B cell (primary cell): ENCODE results near the gene TELO2. TPM values are rescaled to one million over a fixed set of nuclear protein-coding genes. Genes with fewer than 3 reads are reported as not detected.

Experiments
- ATAC-seq: fragments of 200-7000 bp; cut with Tn5 transposase; one replicate; pipeline ENCODE4 v1.10.0; 2021; ENCODE audit warnings: low read depth, mild to moderate bottlenecking, moderate number of reproducible peaks, moderate library complexity
- CTCF ChIA-PET: fragments of 350-600 bp; sonication (Branson Sonifier 250); formaldehyde crosslinking; loops from one replicate; lab custom pipeline; 2021; ENCODE audit warnings: antibody characterized with exemption, inconsistent platforms; lab: Charles Lee
- POLR2A ChIA-PET: fragments of 350-600 bp; sonication (Branson Sonifier 250); formaldehyde crosslinking; loops from one replicate; lab custom pipeline; 2021; ENCODE audit warnings: antibody characterized with exemption; lab: Charles Lee
- DNase-seq: peaks from one replicate; pipeline ENCODE4 v3.0.0; 2013
- H2AFZ ChIP-seq: 2 replicates; pipeline ENCODE4 v1.6.1; 2012; ENCODE audit warnings: mild to moderate bottlenecking, low read depth, low read length; ENCODE audit not compliant: insufficient read depth, poor library complexity, severe bottlenecking
- H3K27ac ChIP-seq, 2 donors: 1 replicate in 1 of 2; 2 replicates in 1 of 2; pipeline ENCODE4 v1.5.1; 2012 to 2013; ENCODE audit warnings: low read length in 2 of 2, mild to moderate bottlenecking in 2 of 2, moderate library complexity in 1 of 2
- H3K27me3 ChIP-seq, 4 experiments: fragments of 200-600 bp in 1 of 4; sonication (generic) in 1 of 4; replicated peaks in 1 of 4; 1 replicate in 2 of 4; 2 replicates in 2 of 4; pipeline versions ENCODE4 v1.6.1 to v1.7.0; 2013 to 2016; ENCODE audit warnings: low read length in 3 of 4, mild to moderate bottlenecking in 2 of 4, mixed read lengths in 1 of 4, moderate library complexity in 1 of 4; ENCODE audit not compliant: insufficient read depth in 4 of 4, control insufficient read depth in 3 of 4; ENCODE audit errors: control extremely low read depth in 1 of 4
- H3K36me3 ChIP-seq, 2 experiments: replicated peaks in 1 of 2; 1 replicate in 1 of 2; 2 replicates in 1 of 2; pipeline versions ENCODE4 v1.6.1 to v1.7.1; 2013; ENCODE audit warnings: low read length in 1 of 2; ENCODE audit not compliant: insufficient read depth in 2 of 2, control insufficient read depth in 1 of 2; ENCODE audit errors: control extremely low read depth in 1 of 2, extremely low read depth in 1 of 2
- H3K4me1 ChIP-seq, 2 donors: fragments of 200-600 bp in 1 of 2; sonication (generic) in 1 of 2; 1 replicate in 1 of 2; 2 replicates in 1 of 2; pipeline versions ENCODE4 v1.5.1 to v1.6.1; 2013 to 2017; ENCODE audit warnings: low read length in 2 of 2; ENCODE audit not compliant: control insufficient read depth in 2 of 2, insufficient read depth in 2 of 2
- H3K4me2 ChIP-seq: replicated peaks from 2 replicates; pipeline ENCODE3; 2012; ENCODE audit warnings: mild to moderate bottlenecking, low read depth, low read length; ENCODE audit not compliant: poor library complexity, severe bottlenecking
- H3K4me3 ChIP-seq, 5 experiments: fragments of 200-600 bp in 1 of 5; sonication (generic) in 1 of 5; 1 replicate in 3 of 5; 2 replicates in 2 of 5; pipeline versions ENCODE4 v1.5.1 to v1.7.0; 2011 to 2016; ENCODE audit warnings: low read length in 4 of 5, mild to moderate bottlenecking in 4 of 5, low read depth in 2 of 5, control low read depth in 1 of 5, moderate library complexity in 1 of 5; ENCODE audit not compliant: insufficient read depth in 1 of 5; ENCODE audit errors: control extremely low read depth in 1 of 5, extremely low read depth in 1 of 5
- H3K79me2 ChIP-seq: fragments of 200-600 bp; sonication (generic); one replicate; pipeline ENCODE4 v1.6.0; 2016; ENCODE audit warnings: low read length; ENCODE audit not compliant: control insufficient read depth, insufficient read depth
- H3K9ac ChIP-seq: fragments of 200-600 bp; sonication (generic); 2 replicates; pipeline ENCODE4 v1.6.1; 2017; ENCODE audit warnings: mild to moderate bottlenecking, low read length, moderate library complexity
- H3K9me3 ChIP-seq, 3 donors: one replicate each; pipeline versions ENCODE4 v1.6.1 to v1.7.1; 2013; ENCODE audit warnings: low read length in 2 of 3; ENCODE audit not compliant: control insufficient read depth in 2 of 3, insufficient read depth in 1 of 3; ENCODE audit errors: control extremely low read depth in 1 of 3
- H4K20me1 ChIP-seq: 2 replicates; pipeline ENCODE4 v1.6.0; 2012; ENCODE audit warnings: mild to moderate bottlenecking, low read length; ENCODE audit not compliant: insufficient read depth, control insufficient read depth, poor library complexity, severe bottlenecking
- H3K27ac Mint-ChIP-seq: one replicate; pipeline ENCODE4 v1.8.0; 2021; ENCODE audit warnings: mixed read lengths
- H3K27me3 Mint-ChIP-seq: one replicate; pipeline ENCODE4 v1.8.0; 2021; ENCODE audit warnings: mixed read lengths
- H3K4me1 Mint-ChIP-seq: one replicate; pipeline ENCODE4 v1.8.0; 2021; ENCODE audit warnings: mixed read lengths
- H3K4me3 Mint-ChIP-seq: one replicate; pipeline ENCODE4 v1.8.0; 2021; ENCODE audit warnings: mixed read lengths
- H3K9me3 Mint-ChIP-seq: one replicate; pipeline ENCODE4 v1.8.0; 2022; ENCODE audit warnings: mixed read lengths; ENCODE audit not compliant: insufficient read depth
- CTCF ChIP-seq: fragments of 200-600 bp; IDR thresholded peaks from one replicate; pipeline ENCODE4 v1.8.0; 2022; ENCODE audit warnings: antibody characterized with exemption, mild to moderate bottlenecking
- EZH2 ChIP-seq: IDR thresholded peaks from 2 replicates; pipeline ENCODE4 v1.6.1; 2012; ENCODE audit warnings: borderline replicate concordance, low read depth, mild to moderate bottlenecking, moderate library complexity, low read length; ENCODE audit not compliant: insufficient read depth, poor library complexity, severe bottlenecking
- WGBS: methylation state at CpG from one replicate; pipeline ENCODE4 v1.1.5; 2013; ENCODE audit warnings: missing lambda C conversion rate; ENCODE audit not compliant: insufficient coverage; 5-methylcytosine and 5-hydroxymethylcytosine counted together
- intact Hi-C: fragments of 100-400 bp; cut with micrococcal nuclease; formaldehyde crosslinking; loops from one replicate; pipeline ENCODE4 v1.10.0; 2022
- polyA plus RNA-seq: library from polyadenylated mRNA; depleted of rRNA; stranded (reverse); fragments of >200 nt; gene quantifications from 2 replicates; pipeline ENCODE4 v1.2.3, GENCODE V29; 2012
- total RNA-seq, 2 donors: library from RNA; stranded (reverse); fragments of 120-200 nt in 1 of 2; gene quantifications; 1 replicate in 1 of 2; 2 replicates in 1 of 2; pipeline versions ENCODE4 v1.2.3 to v1.2.4, GENCODE V29; 2013 to 2022

The TELO2 gene
- total and polyA plus RNA-seq, 2 donors (not counting 1 experiment from before 2014, with no cell fraction given) = 81.9 to 136 TPM

- ATAC-seq = no peak
- Histone ChIP-seq H2AFZ (no peak overlapping the region), H3K4me3 (no peak overlapping the region), H4K20me1 (no peaks in the 10 kb centered on the region), H3K36me3 (peaks cover 0 to 2% of the 10 kb centered on the region in 2 experiments), H3K4me2 (no peak overlapping the region), H3K9ac (no peak overlapping the region), H3K9me3 (no peaks in the 10 kb centered on the region), H3K27me3 (no peaks in the 10 kb centered on the region), H3K4me1 (no peaks in the 10 kb centered on the region), H3K79me2 (no peaks in the 10 kb centered on the region), H3K27ac (no peak overlapping the region)
- H3K4me3 Mint-ChIP-seq = no peak overlapping the region
- no peaks in the 10 kb centered on the region for H3K9me3 Mint-ChIP-seq
- no peaks in the 10 kb centered on the region for H3K27me3 Mint-ChIP-seq
- no peak for TF ChIP-seq EZH2
- no peak for TF ChIP-seq CTCF
- ChIA-PET POLR2A (no interaction called here), CTCF (interaction anchor here (0.6 kb wide), 1 partner anchor 53 kb away, joined by 5 read pairs; no protein-coding TSS in a partner anchor)
- WGBS = 100% methylated on average over 9 of the region's 11 CpGs
- no peak for DNase-seq
- intact Hi-C loops = no loop called here
- no peak overlapping the region for H3K27ac Mint-ChIP-seq
- H3K4me1 Mint-ChIP-seq = no peaks in the 10 kb centered on the region
These were observed 64.4 kb downstream of the TELO2 start for GRCh38 chr16:1557576-1557975.

GRCh38 chr16:1559446-1559975 lies 66.4 kb downstream of the TELO2 start:
- H3K79me2 ChIP-seq = no peaks in the 10 kb centered on the region
- ATAC-seq (no peak), DNase-seq (no peak)
- no peaks in the 10 kb centered on the region for H3K9me3 ChIP-seq
- no peak overlapping the region for H3K4me3 ChIP-seq
- intact Hi-C loops = no loop called here
- TF ChIP-seq CTCF = no peak
- TF ChIP-seq EZH2 = no peak
- peaks cover 0 to 2% of the 10 kb centered on the region in 2 experiments for H3K36me3 ChIP-seq
- no peak overlapping the region for H3K27ac ChIP-seq
- Mint-ChIP-seq H3K27ac (no peak overlapping the region), H3K4me3 (no peak overlapping the region), H3K4me1 (no peaks in the 10 kb centered on the region), H3K9me3 (no peaks in the 10 kb centered on the region), H3K27me3 (no peaks in the 10 kb centered on the region)
- no peaks in the 10 kb centered on the region for H4K20me1 ChIP-seq
- no peak overlapping the region for H3K9ac ChIP-seq
- 97% methylated on average over 17 of the region's 18 CpGs for WGBS
- ChIA-PET POLR2A (no interaction called here), CTCF (no interaction called here)
- no peaks in the 10 kb centered on the region for H3K27me3 ChIP-seq
- no peaks in the 10 kb centered on the region for H3K4me1 ChIP-seq
- no peak overlapping the region for H2AFZ ChIP-seq
- no peak overlapping the region for H3K4me2 ChIP-seq

Other genes with a start within 250 kb of the TELO2 start
- not detected in 2 replicates for gene TPSD1, start 237.3 kb upstream of the TELO2 start, total RNA-seq
- not detected in 2 replicates for gene TPSD1, start 237.3 kb upstream of the TELO2 start, polyA plus RNA-seq
- gene UBE2I, start 183.7 kb upstream of the TELO2 start, total RNA-seq = 253 and 265 TPM in 2 replicates
- 152 and 219 TPM in 2 replicates for gene UBE2I, start 183.7 kb upstream of the TELO2 start, polyA plus RNA-seq
- 130 TPM in 2 replicates for gene BAIAP3, start 159.7 kb upstream of the TELO2 start, total RNA-seq
- 67.1 and 119 TPM in 2 replicates for gene BAIAP3, start 159.7 kb upstream of the TELO2 start, polyA plus RNA-seq
- 42.3 and 43.7 TPM in 2 replicates for gene TSR3, start 141.5 kb upstream of the TELO2 start, total RNA-seq
- gene TSR3, start 141.5 kb upstream of the TELO2 start, polyA plus RNA-seq = 31.8 and 35.7 TPM in 2 replicates
- 69.1 and 76.0 TPM in 2 replicates for gene GNPTG, start 141.4 kb upstream of the TELO2 start, total RNA-seq
- gene GNPTG, start 141.4 kb upstream of the TELO2 start, polyA plus RNA-seq = 96.4 and 109 TPM in 2 replicates
- gene UNKL, start 78.7 kb upstream of the TELO2 start, total RNA-seq = 178 and 189 TPM in 2 replicates
- 53.9 and 62.7 TPM in 2 replicates for gene UNKL, start 78.7 kb upstream of the TELO2 start, polyA plus RNA-seq
- gene UQCC4, start 72.6 kb upstream of the TELO2 start, total RNA-seq = 11.7 and 13.2 TPM in 2 replicates
- 27.6 and 31.0 TPM in 2 replicates for gene UQCC4, start 72.6 kb upstream of the TELO2 start, polyA plus RNA-seq
- 0.34 and 0.64 TPM in 2 replicates for gene PERCC1, start 62.3 kb upstream of the TELO2 start, total RNA-seq
- gene PERCC1, start 62.3 kb upstream of the TELO2 start, polyA plus RNA-seq = 0.46 and 0.84 TPM in 2 replicates
- gene CCDC154, start 48.8 kb upstream of the TELO2 start, total RNA-seq = 12.4 and 16.6 TPM in 2 replicates
- 14.6 and 22.9 TPM in 2 replicates for gene CCDC154, start 48.8 kb upstream of the TELO2 start, polyA plus RNA-seq
- gene CLCN7, start 18.3 kb upstream of the TELO2 start, total RNA-seq = 274 and 286 TPM in 2 replicates
- gene CLCN7, start 18.3 kb upstream of the TELO2 start, polyA plus RNA-seq = 215 and 280 TPM in 2 replicates
- gene PTX4, start 4.4 kb upstream of the TELO2 start, total RNA-seq = 0.22 TPM in 1 of 2 replicates, not detected in the other
- 0.27 and 0.33 TPM in 2 replicates for gene PTX4, start 4.4 kb upstream of the TELO2 start, polyA plus RNA-seq
- 0.27 and 0.58 TPM in 2 replicates for gene TMEM204, start 40.3 kb downstream of the TELO2 start, total RNA-seq
- gene TMEM204, start 40.3 kb downstream of the TELO2 start, polyA plus RNA-seq = 2.3 and 2.7 TPM in 2 replicates
- 12.5 and 15.0 TPM in 2 replicates for gene IFT140, start 118.7 kb downstream of the TELO2 start, total RNA-seq
- gene IFT140, start 118.7 kb downstream of the TELO2 start, polyA plus RNA-seq = 4.2 and 5.4 TPM in 2 replicates
- gene CRAMP1, start 119.0 kb downstream of the TELO2 start, total RNA-seq = 26.6 and 33.9 TPM in 2 replicates
- gene CRAMP1, start 119.0 kb downstream of the TELO2 start, polyA plus RNA-seq = 21.0 and 29.1 TPM in 2 replicates
- 42.1 and 45.7 TPM in 2 replicates for gene JPT2, start 184.9 kb downstream of the TELO2 start, total RNA-seq
- 7.6 and 10.7 TPM in 2 replicates for gene JPT2, start 184.9 kb downstream of the TELO2 start, polyA plus RNA-seq
- gene MAPK8IP3, start 212.8 kb downstream of the TELO2 start, total RNA-seq = 340 and 348 TPM in 2 replicates
- 249 and 320 TPM in 2 replicates for gene MAPK8IP3, start 212.8 kb downstream of the TELO2 start, polyA plus RNA-seq